GM23338 (cell line): ENCODE data around the gene ASTL. TPM values are rescaled to one million over a fixed set of nuclear protein-coding genes. Genes with fewer than 3 reads are reported as not detected.

Experiments
- ATAC-seq: fragments of 200-7000 bp; cut with Tn5 transposase; 3 replicates; pipeline ENCODE4 v1.9.1; 2020
- DNase-seq: peaks from one replicate; pipeline ENCODE4 v3.0.0-alpha.2; 2015; ENCODE audit warnings: low spot score
- H2AFZ ChIP-seq: fragments of 200-600 bp; sonication (generic); 2 replicates; pipeline ENCODE4 v1.8.0; 2016; ENCODE audit warnings: antibody characterized with exemption, mild to moderate bottlenecking, moderate library complexity
- H3F3A ChIP-seq: fragments of 200-600 bp; sonication (generic); replicated peaks from 2 replicates; pipeline ENCODE4 v1.8.0; 2017; ENCODE audit warnings: antibody characterized with exemption, mixed run types, low read depth
- H3K27ac ChIP-seq: fragments of 200-600 bp; sonication (generic); 2 replicates; pipeline ENCODE4 v1.6.1; 2016; ENCODE audit warnings: low read depth
- H3K27me3 ChIP-seq: fragments of 200-600 bp; sonication (generic); 2 replicates; pipeline ENCODE4 v1.8.0; 2016; ENCODE audit warnings: mild to moderate bottlenecking, mixed run types, moderate library complexity; ENCODE audit not compliant: insufficient read depth
- H3K36me3 ChIP-seq: fragments of 200-600 bp; sonication (generic); 2 replicates; pipeline ENCODE4 v1.8.0; 2016; ENCODE audit warnings: mild to moderate bottlenecking; ENCODE audit not compliant: insufficient read depth
- H3K4me1 ChIP-seq: fragments of 200-600 bp; sonication (generic); 2 replicates; pipeline ENCODE4 v1.8.0; 2016; ENCODE audit warnings: mild to moderate bottlenecking, moderate library complexity; ENCODE audit not compliant: insufficient read depth
- H3K4me2 ChIP-seq: fragments of 200-600 bp; sonication (generic); 2 replicates; pipeline ENCODE4 v1.7.1; 2017; ENCODE audit warnings: mixed run types
- H3K4me3 ChIP-seq: fragments of 200-600 bp; sonication (generic); 2 replicates; pipeline ENCODE4 v1.6.1; 2016; ENCODE audit warnings: mixed run types
- H3K79me2 ChIP-seq: fragments of 200-600 bp; sonication (generic); replicated peaks from 2 replicates; pipeline ENCODE4 v1.8.0; 2017; ENCODE audit warnings: mild to moderate bottlenecking; ENCODE audit not compliant: insufficient read depth
- H3K9me2 ChIP-seq: fragments of 200-600 bp; sonication (generic); 2 replicates; pipeline ENCODE4 v1.8.0; 2017; ENCODE audit not compliant: insufficient read depth
- H4K20me1 ChIP-seq: fragments of 200-600 bp; sonication (generic); replicated peaks from 2 replicates; pipeline ENCODE4 v1.8.0; 2017; ENCODE audit warnings: mild to moderate bottlenecking; ENCODE audit not compliant: insufficient read depth
- H3K27ac Mint-ChIP-seq: 2 replicates; pipeline ENCODE4 v1.8.0; 2020; ENCODE audit warnings: inconsistent platforms, mild to moderate bottlenecking, moderate library complexity, mixed read lengths
- H3K27me3 Mint-ChIP-seq: 3 replicates; pipeline ENCODE4 v1.8.0; 2022; ENCODE audit warnings: low read depth, mild to moderate bottlenecking, moderate library complexity, mixed read lengths, inconsistent platforms; ENCODE audit not compliant: insufficient read depth, poor library complexity
- H3K36me3 Mint-ChIP-seq: 3 replicates; pipeline ENCODE4 v1.8.0; 2021; ENCODE audit warnings: low read depth, mild to moderate bottlenecking, inconsistent platforms, moderate library complexity, mixed read lengths
- H3K4me1 Mint-ChIP-seq: 3 replicates; pipeline ENCODE4 v1.8.0; 2020; ENCODE audit warnings: mild to moderate bottlenecking, inconsistent platforms, mixed read lengths
- H3K4me3 Mint-ChIP-seq: 3 replicates; pipeline ENCODE4 v1.8.0; 2021; ENCODE audit warnings: moderate library complexity, mild to moderate bottlenecking, inconsistent platforms, mixed read lengths
- H3K9me3 Mint-ChIP-seq: 3 replicates; pipeline ENCODE4 v1.8.0; 2020; ENCODE audit warnings: moderate library complexity, mild to moderate bottlenecking, inconsistent platforms, mixed read lengths
- EZH2 ChIP-seq: fragments of 200-600 bp; sonication (generic); IDR thresholded peaks from one replicate; pipeline ENCODE4 v1.8.0; 2017; ENCODE audit warnings: antibody characterized with exemption, mild to moderate bottlenecking, low read depth; ENCODE audit not compliant: unreplicated experiment
- EZH2phosphoT487 ChIP-seq: fragments of 200-600 bp; sonication (generic); IDR thresholded peaks from one replicate; pipeline ENCODE4 v1.8.1; 2018; ENCODE audit warnings: antibody characterized with exemption; ENCODE audit not compliant: unreplicated experiment
- JUNB ChIP-seq: IDR thresholded peaks from one replicate; pipeline ENCODE4 v1.6.1; 2016; ENCODE audit warnings: antibody characterized with exemption; ENCODE audit not compliant: unreplicated experiment
- NANOG ChIP-seq: IDR thresholded peaks from 2 replicates; pipeline ENCODE4 v1.6.1; 2016; ENCODE audit warnings: antibody characterized with exemption, borderline replicate concordance
- POLR2AphosphoS5 ChIP-seq: IDR thresholded peaks from 2 replicates; pipeline ENCODE4 v1.6.1; 2016; ENCODE audit warnings: antibody characterized with exemption, low read depth
- STAT1 ChIP-seq: IDR thresholded peaks from one replicate; pipeline ENCODE4 v1.6.1; 2016; ENCODE audit warnings: antibody characterized with exemption; ENCODE audit not compliant: unreplicated experiment
- ZNF114 ChIP-seq: fragments of 250-450 bp; sonication (Bioruptor Pico); IDR thresholded peaks from 2 replicates; pipeline ENCODE4 v1.5.0; 2020; ENCODE audit warnings: mild to moderate bottlenecking, moderate library complexity
- ZNF331 ChIP-seq: fragments of 250-450 bp; sonication (Bioruptor Pico); IDR thresholded peaks from 2 replicates; pipeline ENCODE4 v1.5.0; 2020; ENCODE audit warnings: low read depth, mild to moderate bottlenecking, moderate library complexity
- polyA plus RNA-seq: library from polyadenylated mRNA; unstranded; fragments of >200 nt; fragmentation: Nextera tagmentation; extraction: Ambion mirVana; gene quantifications from 2 replicates; pipeline ENCODE4 v1.2.1, GENCODE V29; 2016
- total RNA-seq: library from RNA; depleted of rRNA; stranded (reverse); fragments of >200 nt; shearing (Covaris generic); gene quantifications from 2 replicates; pipeline ENCODE4 v1.2.3, GENCODE V29; 2014
- TF ChIP-seq, protein P1 (sequence below): IDR thresholded peaks from one replicate; pipeline ENCODE4 v1.6.1; 2018; ENCODE audit warnings: antibody characterized with exemption; ENCODE audit not compliant: unreplicated experiment
- TF ChIP-seq, protein P2 (sequence below): IDR thresholded peaks from 2 replicates; pipeline ENCODE4 v1.6.1; 2016; ENCODE audit warnings: antibody characterized with exemption
- TF ChIP-seq, protein P3 (sequence below), 2 experiments: fragments of 200-600 bp in 1 of 2; sonication (generic) in 1 of 2; conservative IDR thresholded peaks; 2 replicates each; pipeline versions ENCODE4 v1.5.1 to v1.6.1; 2016 to 2017; ENCODE audit warnings: antibody characterized with exemption in 2 of 2, low read depth in 2 of 2, mild to moderate bottlenecking in 2 of 2, moderate library complexity in 1 of 2

The ASTL gene
- total and polyA plus RNA-seq, 2 experiments from 2014 or later: 0.23 TPM; not detected in 1

DNA sequence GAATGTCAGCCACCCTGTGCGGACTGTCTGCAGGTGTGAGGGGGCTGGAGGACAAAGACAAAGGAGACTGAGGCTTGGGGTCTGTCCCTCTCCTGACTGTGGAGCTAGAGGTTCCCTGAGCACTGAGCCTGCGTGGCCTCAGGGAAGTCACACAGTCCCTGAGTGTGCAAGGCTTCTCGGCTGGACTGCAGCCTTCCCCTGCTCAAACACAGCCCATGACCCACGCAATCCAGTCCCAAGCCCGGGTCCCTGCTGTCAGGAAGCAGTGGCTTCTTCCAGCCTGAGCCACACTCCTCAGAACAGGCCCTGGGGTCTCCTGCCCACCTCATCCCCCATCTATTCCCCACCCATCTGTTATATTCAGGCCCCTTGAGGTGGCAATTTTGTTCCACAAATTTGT, 2.7 kb downstream of the ASTL start:
- peaks cover 8% of the 10 kb centered on the region for H3K27me3 Mint-ChIP-seq
- Histone ChIP-seq H3K27me3 (no peaks in the 10 kb centered on the region), H3K36me3 (no peaks in the 10 kb centered on the region), H3K4me1 (peaks cover 11% of the 10 kb centered on the region; the same call in 1 of the 2 replicates), H3K9me2 (no peaks in the 10 kb centered on the region), H3K4me3 (no peak overlapping the region), H3K27ac (no peak overlapping the region), H4K20me1 (no peaks in the 10 kb centered on the region), H3K4me2 (no peak overlapping the region), H3K79me2 (no peaks in the 10 kb centered on the region), H2AFZ (no peak overlapping the region), H3F3A (0 out of 2 replicates have a peak, but pooled peaks cover 4% of the 10 kb centered on the region)
- H3K36me3 Mint-ChIP-seq: no peaks in the 10 kb centered on the region
- H3K9me3 Mint-ChIP-seq: no peaks in the 10 kb centered on the region
- ATAC-seq (no peak), DNase-seq (no peak)
- no peak overlapping the region for H3K4me3 Mint-ChIP-seq
- no peak for TF ChIP-seq JUNB
- TF ChIP-seq, protein P1, sequence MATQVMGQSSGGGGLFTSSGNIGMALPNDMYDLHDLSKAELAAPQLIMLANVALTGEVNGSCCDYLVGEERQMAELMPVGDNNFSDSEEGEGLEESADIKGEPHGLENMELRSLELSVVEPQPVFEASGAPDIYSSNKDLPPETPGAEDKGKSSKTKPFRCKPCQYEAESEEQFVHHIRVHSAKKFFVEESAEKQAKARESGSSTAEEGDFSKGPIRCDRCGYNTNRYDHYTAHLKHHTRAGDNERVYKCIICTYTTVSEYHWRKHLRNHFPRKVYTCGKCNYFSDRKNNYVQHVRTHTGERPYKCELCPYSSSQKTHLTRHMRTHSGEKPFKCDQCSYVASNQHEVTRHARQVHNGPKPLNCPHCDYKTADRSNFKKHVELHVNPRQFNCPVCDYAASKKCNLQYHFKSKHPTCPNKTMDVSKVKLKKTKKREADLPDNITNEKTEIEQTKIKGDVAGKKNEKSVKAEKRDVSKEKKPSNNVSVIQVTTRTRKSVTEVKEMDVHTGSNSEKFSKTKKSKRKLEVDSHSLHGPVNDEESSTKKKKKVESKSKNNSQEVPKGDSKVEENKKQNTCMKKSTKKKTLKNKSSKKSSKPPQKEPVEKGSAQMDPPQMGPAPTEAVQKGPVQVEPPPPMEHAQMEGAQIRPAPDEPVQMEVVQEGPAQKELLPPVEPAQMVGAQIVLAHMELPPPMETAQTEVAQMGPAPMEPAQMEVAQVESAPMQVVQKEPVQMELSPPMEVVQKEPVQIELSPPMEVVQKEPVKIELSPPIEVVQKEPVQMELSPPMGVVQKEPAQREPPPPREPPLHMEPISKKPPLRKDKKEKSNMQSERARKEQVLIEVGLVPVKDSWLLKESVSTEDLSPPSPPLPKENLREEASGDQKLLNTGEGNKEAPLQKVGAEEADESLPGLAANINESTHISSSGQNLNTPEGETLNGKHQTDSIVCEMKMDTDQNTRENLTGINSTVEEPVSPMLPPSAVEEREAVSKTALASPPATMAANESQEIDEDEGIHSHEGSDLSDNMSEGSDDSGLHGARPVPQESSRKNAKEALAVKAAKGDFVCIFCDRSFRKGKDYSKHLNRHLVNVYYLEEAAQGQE: no peak
- TF ChIP-seq POLR2AphosphoS5: no peak
- no peak for TF ChIP-seq EZH2
- TF ChIP-seq, protein P2, sequence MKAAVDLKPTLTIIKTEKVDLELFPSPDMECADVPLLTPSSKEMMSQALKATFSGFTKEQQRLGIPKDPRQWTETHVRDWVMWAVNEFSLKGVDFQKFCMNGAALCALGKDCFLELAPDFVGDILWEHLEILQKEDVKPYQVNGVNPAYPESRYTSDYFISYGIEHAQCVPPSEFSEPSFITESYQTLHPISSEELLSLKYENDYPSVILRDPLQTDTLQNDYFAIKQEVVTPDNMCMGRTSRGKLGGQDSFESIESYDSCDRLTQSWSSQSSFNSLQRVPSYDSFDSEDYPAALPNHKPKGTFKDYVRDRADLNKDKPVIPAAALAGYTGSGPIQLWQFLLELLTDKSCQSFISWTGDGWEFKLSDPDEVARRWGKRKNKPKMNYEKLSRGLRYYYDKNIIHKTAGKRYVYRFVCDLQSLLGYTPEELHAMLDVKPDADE: no peak
- TF ChIP-seq ZNF331: no peak
- no peak for TF ChIP-seq NANOG
- TF ChIP-seq STAT1: no peak
- TF ChIP-seq EZH2phosphoT487: no peak
- TF ChIP-seq, protein P3, sequence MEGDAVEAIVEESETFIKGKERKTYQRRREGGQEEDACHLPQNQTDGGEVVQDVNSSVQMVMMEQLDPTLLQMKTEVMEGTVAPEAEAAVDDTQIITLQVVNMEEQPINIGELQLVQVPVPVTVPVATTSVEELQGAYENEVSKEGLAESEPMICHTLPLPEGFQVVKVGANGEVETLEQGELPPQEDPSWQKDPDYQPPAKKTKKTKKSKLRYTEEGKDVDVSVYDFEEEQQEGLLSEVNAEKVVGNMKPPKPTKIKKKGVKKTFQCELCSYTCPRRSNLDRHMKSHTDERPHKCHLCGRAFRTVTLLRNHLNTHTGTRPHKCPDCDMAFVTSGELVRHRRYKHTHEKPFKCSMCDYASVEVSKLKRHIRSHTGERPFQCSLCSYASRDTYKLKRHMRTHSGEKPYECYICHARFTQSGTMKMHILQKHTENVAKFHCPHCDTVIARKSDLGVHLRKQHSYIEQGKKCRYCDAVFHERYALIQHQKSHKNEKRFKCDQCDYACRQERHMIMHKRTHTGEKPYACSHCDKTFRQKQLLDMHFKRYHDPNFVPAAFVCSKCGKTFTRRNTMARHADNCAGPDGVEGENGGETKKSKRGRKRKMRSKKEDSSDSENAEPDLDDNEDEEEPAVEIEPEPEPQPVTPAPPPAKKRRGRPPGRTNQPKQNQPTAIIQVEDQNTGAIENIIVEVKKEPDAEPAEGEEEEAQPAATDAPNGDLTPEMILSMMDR (conservative IDR thresholded peaks at IDR 0.05; ENCODE audit: low read depth in 2 of 2): no peak
- H3K27ac Mint-ChIP-seq: no peak overlapping the region
- H3K4me1 Mint-ChIP-seq: peaks cover 11% of the 10 kb centered on the region

DNA sequence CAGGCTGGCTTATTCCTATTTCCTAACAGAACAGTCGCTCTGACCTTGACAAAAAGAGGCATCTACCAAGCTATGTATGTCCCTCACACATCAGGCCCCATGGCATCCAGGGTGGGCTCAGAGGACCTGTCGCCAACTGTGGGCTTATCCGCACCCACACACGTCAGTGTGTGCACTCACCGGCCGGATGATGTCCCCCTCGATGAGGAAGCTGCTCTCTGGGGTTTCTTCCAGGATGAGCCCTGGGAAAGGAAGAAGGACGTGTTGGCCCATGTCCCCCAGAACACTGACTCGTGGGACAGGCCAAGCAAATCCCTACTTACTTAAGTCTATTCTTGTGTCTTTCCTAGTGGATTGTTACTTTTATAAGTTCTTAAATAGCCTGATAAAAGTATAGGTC, 3.1 kb downstream of the ASTL start:
- Histone ChIP-seq H4K20me1 (no peaks in the 10 kb centered on the region), H3K4me2 (no peak overlapping the region), H3K36me3 (no peaks in the 10 kb centered on the region), H3K9me2 (no peaks in the 10 kb centered on the region), H3F3A (0 out of 2 replicates have a peak, but pooled peaks cover 4% of the 10 kb centered on the region), H3K4me1 (peaks cover 11% of the 10 kb centered on the region; the same call in 1 of the 2 replicates), H2AFZ (no peak overlapping the region), H3K79me2 (no peaks in the 10 kb centered on the region), H3K27me3 (no peaks in the 10 kb centered on the region), H3K27ac (no peak overlapping the region), H3K4me3 (no peak overlapping the region)
- H3K4me1 Mint-ChIP-seq: peaks cover 11% of the 10 kb centered on the region
- H3K4me3 Mint-ChIP-seq: no peak overlapping the region
- H3K27me3 Mint-ChIP-seq: peaks cover 8% of the 10 kb centered on the region
- H3K36me3 Mint-ChIP-seq: no peaks in the 10 kb centered on the region
- no peaks in the 10 kb centered on the region for H3K9me3 Mint-ChIP-seq
- TF ChIP-seq POLR2AphosphoS5 (no peak), ZNF331 (no peak), ZNF114 (CRISPR knock-in tag) (no peak)
- TF ChIP-seq, protein P2: no peak
- ATAC-seq (no peak), DNase-seq (no peak)
- no peak overlapping the region for H3K27ac Mint-ChIP-seq
